Mammary epithelial cell (primary cell): ENCODE data around the gene FCHSD2.

ENCODE experiments used
- EZH2 ChIP-seq: IDR thresholded peaks from 2 replicates; pipeline ENCODE4 v1.6.1; 2012; ENCODE audit warnings: low read length, inconsistent platforms, borderline replicate concordance
- TF ChIP-seq, protein P1 (sequence below), 2 donors: IDR thresholded peaks in 1 of 2; conservative IDR thresholded peaks in 1 of 2; 2 replicates each; pipeline ENCODE4 v1.5.1; 2011 to 2012; ENCODE audit warnings: inconsistent platforms in 2 of 2, low read length in 2 of 2, mild to moderate bottlenecking in 2 of 2, control low read depth in 1 of 2, low read depth in 1 of 2; ENCODE audit not compliant: insufficient read depth in 1 of 2; ENCODE audit errors: extremely low read depth in 1 of 2

DNA sequence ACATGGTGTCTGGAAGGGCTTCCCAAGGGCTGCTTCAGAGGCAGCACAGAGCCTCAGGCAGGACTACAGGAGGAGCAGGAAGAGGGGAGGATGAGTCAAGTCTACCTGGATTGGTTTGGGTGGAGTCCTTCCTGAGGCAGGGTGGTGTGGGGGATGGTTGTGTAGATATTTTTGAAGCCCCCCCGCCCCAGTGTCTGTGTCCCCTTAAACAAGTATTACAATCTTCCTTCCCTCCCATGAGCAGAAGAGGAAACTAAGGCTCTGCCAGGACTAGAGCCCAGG, 34.7 kb upstream of the FCHSD2 start:
- TF ChIP-seq, protein P1, sequence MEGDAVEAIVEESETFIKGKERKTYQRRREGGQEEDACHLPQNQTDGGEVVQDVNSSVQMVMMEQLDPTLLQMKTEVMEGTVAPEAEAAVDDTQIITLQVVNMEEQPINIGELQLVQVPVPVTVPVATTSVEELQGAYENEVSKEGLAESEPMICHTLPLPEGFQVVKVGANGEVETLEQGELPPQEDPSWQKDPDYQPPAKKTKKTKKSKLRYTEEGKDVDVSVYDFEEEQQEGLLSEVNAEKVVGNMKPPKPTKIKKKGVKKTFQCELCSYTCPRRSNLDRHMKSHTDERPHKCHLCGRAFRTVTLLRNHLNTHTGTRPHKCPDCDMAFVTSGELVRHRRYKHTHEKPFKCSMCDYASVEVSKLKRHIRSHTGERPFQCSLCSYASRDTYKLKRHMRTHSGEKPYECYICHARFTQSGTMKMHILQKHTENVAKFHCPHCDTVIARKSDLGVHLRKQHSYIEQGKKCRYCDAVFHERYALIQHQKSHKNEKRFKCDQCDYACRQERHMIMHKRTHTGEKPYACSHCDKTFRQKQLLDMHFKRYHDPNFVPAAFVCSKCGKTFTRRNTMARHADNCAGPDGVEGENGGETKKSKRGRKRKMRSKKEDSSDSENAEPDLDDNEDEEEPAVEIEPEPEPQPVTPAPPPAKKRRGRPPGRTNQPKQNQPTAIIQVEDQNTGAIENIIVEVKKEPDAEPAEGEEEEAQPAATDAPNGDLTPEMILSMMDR (conservative IDR thresholded peaks at IDR 0.05 in 1 of 2, IDR thresholded peaks at IDR 0.05 in 1 of 2; ENCODE audit: extremely low read depth in 1 of 2, insufficient read depth in 1 of 2, low read depth in 1 of 2, low read length in 2 of 2) = no peak
- no peak for TF ChIP-seq EZH2
